GM12872 (cell line): ENCODE data around the gene CUZD1.

Source experiments
- TF ChIP-seq, protein P1 (sequence below): IDR thresholded peaks from 3 replicates; pipeline ENCODE4 v1.5.1; 2011; ENCODE audit warnings: low read depth, mild to moderate bottlenecking, low read length, moderate library complexity; ENCODE audit not compliant: insufficient read depth

CUZD1 gene

DNA sequence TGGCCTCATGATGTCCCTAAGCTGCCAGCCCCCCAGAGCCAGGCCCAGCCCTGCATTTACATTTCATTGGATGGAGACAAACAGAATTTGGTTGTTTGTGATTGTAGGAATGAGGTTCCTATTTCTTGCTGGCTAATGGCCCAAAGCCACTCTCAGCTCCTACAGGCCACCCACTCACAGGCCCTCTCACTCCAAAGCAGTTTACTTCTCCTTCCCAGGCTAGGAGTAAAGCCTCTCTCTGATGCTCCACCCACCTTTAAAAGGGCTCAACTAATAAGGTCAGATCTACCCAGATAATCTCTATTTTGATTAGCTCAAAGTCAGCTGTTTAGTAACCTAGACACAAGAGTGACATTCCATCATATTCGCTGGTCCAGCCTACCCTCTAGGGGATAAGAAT is 11.2 kb upstream of the CUZD1 start:
- TF ChIP-seq, protein P1, sequence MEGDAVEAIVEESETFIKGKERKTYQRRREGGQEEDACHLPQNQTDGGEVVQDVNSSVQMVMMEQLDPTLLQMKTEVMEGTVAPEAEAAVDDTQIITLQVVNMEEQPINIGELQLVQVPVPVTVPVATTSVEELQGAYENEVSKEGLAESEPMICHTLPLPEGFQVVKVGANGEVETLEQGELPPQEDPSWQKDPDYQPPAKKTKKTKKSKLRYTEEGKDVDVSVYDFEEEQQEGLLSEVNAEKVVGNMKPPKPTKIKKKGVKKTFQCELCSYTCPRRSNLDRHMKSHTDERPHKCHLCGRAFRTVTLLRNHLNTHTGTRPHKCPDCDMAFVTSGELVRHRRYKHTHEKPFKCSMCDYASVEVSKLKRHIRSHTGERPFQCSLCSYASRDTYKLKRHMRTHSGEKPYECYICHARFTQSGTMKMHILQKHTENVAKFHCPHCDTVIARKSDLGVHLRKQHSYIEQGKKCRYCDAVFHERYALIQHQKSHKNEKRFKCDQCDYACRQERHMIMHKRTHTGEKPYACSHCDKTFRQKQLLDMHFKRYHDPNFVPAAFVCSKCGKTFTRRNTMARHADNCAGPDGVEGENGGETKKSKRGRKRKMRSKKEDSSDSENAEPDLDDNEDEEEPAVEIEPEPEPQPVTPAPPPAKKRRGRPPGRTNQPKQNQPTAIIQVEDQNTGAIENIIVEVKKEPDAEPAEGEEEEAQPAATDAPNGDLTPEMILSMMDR, result no peak

DNA sequence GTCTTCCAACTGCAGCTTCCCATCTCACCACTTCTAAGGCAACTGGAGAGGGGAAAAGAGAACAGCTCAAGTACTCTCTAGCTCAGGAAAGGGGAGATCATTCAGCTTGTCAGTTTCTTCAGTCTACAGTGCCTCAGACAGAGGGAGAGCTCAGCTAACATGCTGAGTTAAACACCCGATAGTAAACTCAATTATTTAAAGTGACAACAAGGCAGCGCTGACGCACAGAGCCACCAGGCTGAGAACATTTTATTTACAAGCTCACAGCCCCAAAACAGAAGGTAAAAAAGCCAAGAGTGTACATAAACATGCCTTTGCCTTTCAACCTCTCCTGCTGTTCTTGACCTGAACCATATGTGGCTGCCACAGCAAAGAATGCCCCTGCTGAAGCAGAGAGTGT is 10.1 kb upstream of the CUZD1 start:
- TF ChIP-seq, protein P1, result no peak

DNA sequence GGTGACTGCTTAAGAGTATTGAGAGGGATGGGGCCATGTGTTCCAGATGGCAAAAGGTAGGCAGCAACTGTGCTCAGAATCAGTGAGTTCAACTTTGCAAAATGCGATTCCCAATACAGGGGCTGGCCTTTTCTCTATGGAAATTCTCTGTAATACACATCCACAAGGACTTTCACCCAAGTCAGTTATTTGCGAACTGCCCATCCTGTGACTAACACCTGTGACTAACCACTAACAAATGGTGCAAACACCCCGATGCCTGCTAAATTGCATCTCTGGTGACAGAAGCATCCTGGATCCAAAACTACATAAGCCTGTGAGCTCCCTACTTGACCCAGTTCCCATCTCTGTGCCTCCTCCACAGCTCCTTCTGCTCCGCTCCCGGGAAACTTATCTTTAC is 9.0 kb upstream of the CUZD1 start:
- TF ChIP-seq, protein P1, result no peak

DNA sequence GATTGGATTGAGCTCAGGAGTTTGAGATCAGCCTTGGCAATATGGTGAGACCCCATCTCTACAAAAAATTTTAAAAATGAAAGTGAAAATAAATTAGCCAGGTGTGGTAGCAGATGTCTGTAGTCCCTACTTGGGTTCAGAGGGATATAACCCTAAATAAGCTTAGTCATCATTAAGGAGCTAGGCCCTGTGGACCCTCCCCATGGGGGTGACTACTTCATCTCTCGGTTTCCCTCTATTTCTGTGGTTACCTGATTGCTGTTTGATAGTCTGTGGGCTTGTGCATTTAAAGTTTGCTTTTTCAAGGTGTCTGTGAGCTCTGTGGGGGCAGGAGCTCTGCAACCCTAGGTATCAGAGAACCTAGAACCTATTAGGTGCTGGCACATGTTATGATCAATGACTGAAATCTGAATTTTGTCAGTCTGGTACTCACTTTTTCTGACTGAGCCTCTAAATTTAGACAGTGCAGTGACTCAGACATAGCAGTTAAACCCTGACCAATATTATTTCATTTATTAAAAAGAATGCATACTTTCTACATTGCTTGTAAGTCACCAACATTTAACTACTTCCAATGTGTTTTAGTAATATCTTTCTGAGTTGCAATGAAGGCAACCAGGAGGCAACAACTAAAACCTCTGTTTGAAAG is 8.1 kb upstream of the CUZD1 start:
- TF ChIP-seq, protein P1, result no peak

DNA sequence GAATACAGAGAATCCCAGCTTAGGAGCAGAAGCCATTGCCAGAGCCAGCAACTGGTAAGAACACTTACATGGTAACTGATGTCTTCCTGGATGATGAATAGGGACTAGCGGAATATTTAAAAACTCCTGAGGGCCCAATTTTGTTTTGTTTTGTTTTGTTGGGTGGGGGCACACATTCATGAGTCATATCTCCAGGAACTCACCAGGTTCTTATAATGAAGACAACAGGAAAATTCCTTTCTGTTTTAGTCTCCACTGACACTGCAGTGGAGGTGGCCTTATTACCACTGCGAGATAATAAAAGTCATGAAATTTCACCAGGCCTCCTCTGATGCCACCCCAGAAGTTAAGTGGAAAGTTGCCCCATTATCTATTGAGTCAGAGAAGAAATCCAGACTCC is 6.6 kb upstream of the CUZD1 start:
- TF ChIP-seq, protein P1, result no peak

DNA sequence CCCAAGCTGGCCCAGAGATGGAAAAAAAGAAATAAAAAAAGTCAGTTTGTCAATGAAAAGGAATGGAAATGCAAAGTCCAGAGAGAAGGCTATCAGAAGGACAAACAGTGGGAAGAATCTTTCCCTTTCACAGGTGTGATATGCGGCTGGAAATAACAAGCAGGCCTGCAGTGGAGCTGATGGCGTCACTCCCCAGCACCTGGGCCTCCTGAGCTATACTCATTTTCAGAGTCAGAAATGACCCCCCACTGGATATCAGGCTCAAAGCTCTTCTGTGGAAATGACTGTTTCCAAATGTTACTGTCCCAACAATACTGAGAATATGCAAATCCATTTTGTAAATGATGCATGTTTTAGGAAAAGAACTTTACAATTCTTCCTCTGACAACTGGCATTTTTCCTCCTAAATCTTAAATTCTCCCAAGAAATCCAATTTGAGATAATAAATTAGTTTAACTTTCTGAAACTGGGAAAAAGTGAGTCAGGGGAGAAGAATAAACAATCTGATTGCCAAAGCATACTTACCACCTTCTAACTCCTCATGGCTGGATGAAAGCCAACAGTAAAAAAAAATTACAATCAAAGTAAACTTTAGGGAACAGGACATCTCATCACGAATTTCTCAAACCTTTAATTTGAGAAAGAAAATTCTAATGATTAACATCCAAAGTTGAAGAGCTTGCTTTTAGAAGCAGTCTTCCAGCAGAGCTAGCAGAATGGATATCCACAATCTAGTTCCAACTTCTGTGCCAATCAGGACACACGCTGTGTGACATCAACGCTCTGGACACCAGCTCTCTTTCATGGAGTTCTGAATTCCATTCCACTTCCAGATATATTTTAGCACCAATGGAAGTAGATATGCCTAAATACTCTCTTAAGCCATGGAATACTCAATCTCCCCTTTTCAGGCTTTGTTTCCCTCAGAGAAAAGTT is 5.3 kb upstream of the CUZD1 start:
- TF ChIP-seq, protein P1, result no peak

DNA sequence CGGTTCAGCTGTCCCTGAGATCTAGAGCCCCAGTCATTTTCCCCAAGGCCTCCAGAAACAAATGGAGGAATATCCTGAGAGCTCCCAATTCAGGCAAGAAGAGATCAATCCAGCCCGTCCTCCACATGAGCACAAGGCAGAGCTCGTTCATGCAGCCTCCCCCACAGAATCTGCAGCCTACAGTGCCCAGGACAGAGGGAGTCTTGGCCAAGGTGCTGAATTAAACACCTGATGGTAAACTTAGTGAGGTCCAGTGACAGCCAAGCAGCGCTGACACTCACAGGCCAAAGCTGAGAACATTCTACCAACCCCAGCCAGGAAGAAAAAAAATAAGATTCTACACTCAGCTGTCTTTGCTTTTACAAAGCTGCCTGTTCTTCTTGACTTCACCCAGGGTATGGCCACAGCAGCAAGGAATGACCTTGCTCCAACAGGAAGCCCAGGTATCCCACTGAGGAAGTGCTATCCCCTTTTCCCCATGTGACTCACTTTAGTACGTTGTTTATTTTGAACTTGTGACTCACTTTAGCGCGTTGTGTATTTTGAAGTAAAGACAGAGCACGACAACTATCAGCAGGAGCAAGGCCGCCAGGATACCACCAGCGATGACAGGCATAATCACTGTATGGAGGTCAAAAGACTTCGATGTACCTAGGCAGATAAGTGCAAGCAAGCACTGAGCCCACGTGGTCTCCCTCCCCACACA is 4.4 kb upstream of the CUZD1 start:
- TF ChIP-seq, protein P1, result no peak
